Skin of body (tissue), 2 donors: ENCODE data around the gene ZCCHC17. TPM values are rescaled to one million over a fixed set of nuclear protein-coding genes. Genes with fewer than 3 reads are reported as not detected.
"Not testable (repeated sequence)": the region's sequence is repeated elsewhere in the genome, so short reads cannot be mapped to it uniquely, and the experiment has no call there.

Source experiments
- DNase-seq: peaks from one replicate; lab custom pipeline; 2025; lab: John Stamatoyannopoulos, UW
- total RNA-seq: library from RNA; depleted of rRNA; stranded (reverse); fragments of >200 nt; gene quantifications from one replicate; pipeline ENCODE4 v1.2.3, GENCODE V29; 2014

The ZCCHC17 gene
- total RNA-seq, 1 donor from 2014 or later = 15.7 TPM

GRCh38 chr1:31370565-31370964 is 73.7 kb downstream of the ZCCHC17 start:
- no peak for DNase-seq

DNA sequence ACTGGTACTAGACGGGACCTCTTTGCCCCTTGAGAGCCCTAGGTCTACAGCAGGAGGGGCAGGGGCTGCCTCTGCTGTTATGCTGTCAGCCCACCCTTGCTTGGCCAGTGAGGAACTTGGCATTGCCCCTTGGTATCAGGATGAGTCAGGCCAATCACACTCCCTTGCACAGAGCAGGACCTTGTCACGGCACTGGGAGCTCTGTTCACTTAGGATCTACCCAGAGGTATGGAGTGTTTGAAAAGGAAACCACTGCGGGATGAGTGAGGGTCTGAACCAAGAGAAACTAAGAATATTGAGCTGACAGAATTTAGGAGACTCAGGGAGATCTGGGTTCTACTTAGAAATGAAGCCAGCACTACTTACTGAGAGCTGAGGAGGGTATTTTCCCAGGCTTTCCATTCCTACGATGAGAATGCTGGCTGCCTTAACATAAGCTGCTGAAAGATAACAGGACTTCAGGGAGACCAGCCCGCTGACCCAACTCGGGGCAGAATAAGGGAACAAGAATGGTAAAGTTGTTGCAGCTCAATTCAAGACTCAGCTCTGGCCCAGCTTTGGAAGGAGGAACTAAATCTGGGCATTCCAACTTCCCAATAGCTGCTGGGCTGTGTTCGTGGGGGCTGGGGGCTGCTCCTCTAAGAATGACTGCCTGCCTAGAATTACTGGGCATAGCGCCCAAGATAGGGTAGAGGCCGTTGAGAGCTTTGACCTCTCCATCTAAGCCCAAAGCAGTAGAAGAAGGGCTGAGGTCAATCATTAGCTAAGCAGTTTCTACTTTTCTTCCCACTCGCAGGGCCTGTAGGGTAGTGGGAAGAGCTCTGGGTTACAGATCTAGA is 74.5 kb downstream of the ZCCHC17 start:
- no peak for DNase-seq

GRCh38 chr1:31372051-31372450 is 75.2 kb downstream of the ZCCHC17 start:
- no peak for DNase-seq

DNA sequence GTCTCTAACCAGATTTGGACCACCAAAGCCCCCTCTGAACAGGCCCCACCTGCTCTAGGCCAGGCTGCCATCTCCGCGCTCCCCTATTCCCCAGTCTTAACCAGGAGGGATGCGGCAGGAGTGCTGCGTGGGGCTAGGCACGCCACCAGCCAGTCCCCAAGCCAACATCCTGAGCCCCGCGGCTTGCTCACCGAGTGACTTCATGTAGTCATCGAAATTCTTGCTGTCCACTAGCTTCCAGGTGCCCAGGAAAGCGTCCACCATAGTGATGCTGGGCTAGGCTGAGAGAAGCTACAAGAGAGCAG is 75.9 kb downstream of the ZCCHC17 start:
- no peak for DNase-seq

DNA sequence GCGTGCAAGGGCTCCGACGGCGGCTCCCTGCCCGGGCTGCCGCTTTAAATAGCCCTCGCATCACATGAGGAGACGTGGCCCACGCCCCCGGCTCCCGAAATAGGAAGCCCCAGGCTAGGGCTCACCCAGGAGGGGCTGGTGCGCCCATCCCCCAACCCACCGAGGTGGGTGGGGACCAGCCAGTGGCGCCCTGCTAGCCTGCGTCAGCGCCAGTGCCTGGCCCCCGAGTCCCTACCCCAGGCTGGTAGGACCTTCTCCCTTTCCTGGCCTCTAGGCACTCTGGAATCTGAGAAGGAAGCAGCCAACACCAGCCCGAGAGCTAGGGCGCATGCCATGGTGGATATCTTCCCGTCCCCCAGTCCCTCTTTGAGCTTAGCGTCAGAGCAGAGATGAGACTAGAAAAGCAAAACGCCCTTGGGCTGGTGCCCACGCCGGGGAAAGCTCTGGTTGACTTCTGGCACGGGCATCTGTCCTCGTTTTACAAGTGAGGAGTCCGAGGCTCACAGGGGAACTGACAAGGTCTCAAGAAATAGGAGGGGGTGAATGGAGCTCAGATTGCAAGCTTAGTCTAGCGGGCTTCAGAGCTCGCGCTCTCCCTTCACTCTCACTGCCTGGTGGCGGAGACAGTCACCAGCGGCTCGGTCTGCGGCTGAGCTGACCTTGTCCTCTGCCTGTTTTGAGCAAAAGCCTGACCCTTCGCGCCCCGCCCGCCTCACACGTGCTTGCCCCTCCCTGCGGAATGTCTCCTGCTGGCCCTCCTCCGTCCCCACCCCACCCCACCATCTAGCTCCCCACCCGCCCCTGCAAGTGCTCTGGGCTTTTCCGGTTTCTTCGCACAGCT is 76.4 kb downstream of the ZCCHC17 start, which contains the start of gene FABP3:
FABP3 (minus strand) TSS at position 21 of the 841 bp plus-strand sequence. CDS start 62 bp downstream, outside the sequence.
- DNase-seq = peak; percentile 79

GRCh38 chr1:31373897-31374486 is 77.2 kb downstream of the ZCCHC17 start:
- DNase-seq = peak; percentile 54

- DNase-seq = peak; percentile 50
Measured at GRCh38 chr1:31374511-31375196, 77.8 kb downstream of the ZCCHC17 start.

DNA sequence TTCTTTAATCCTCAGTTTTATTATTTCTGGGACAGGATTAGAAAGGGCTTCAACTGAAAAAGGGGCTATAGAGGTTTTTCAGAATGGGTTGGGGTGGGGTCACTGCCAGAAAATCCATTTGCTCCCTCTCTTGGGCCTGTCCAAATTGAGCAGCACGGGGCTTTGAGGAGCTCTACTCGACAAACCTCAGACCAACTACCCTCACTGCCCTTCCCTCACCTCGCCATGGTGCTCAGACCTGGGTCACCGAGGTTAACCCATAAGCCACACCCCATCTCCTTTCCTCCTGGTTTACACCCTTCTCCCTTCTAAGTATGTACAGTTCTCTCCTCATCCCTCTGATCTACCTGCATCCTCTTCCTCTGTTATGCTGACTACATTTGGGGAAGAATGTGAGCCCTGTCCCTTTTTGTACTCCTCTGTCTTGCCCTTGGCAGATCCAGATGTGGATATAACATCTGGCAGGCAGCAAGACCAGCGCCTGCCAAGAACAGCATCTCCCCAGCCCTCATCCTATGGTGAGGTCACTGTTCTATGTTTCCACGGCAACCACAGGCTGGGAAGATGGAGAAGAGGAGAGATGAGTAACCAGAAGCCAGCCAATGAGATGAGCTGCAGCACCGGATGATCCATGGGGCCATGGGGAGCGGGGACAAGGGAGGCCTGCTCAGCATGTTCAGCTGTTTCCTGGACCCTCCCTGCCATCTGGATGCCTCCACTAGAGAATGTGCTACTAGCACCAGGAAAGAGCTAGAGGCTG is 79.7 kb downstream of the ZCCHC17 start:
- peak; percentile 96 for DNase-seq

DNA sequence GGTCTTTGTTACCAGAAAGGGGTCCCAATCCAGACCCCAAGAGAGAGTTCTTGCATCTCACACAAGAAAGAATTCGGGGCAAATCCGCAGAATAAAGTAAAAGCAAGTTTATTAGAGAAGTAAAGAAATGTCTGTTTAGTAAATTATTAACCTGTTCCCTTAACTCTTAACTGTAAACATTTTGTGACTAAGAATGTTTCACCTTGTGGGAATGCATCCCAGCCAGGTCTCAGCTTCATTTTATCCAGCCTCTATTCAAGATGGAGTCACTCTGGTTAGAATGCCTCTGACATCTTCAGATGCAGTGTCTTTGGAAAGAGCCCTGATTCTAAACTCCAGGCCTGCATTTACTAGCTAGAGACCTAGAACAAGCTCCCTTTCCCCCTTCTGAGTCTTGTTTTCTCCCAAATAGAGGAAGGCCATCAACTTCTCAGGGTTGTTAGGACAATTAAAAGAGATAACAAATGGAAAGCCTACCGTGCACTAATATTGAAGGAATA is 80.6 kb downstream of the ZCCHC17 start:
- DNase-seq = no peak

- DNase-seq = no peak
Measured at GRCh38 chr1:31378001-31378400, 81.2 kb downstream of the ZCCHC17 start.

DNA sequence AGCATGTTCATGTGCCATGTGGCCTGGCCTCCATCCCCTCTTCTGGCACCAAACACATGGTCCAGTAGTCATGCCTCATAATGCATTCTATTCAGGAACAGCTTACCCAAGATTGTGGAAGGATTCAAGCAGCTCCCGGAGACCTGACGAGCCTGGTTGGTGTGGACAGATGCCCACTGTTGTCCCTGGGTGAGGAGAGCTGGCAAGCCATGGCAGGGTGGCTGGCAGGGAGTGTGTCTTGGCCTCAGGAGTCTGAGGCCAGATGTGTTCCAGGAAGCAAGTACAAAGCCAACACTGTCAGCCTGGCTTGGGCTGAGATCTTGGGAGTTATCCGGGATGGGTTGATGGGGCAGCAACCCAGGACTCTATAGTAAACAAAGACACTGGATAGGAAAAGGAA is 83.3 kb downstream of the ZCCHC17 start:
- no peak for DNase-seq

GRCh38 chr1:31381394-31382294 is 84.8 kb downstream of the ZCCHC17 start:
- no peak for DNase-seq

- no peak for DNase-seq
Measured at GRCh38 chr1:31382379-31382989, 85.7 kb downstream of the ZCCHC17 start.

- DNase-seq = no peak
Measured at GRCh38 chr1:31383967-31384366, 87.1 kb downstream of the ZCCHC17 start.

DNA sequence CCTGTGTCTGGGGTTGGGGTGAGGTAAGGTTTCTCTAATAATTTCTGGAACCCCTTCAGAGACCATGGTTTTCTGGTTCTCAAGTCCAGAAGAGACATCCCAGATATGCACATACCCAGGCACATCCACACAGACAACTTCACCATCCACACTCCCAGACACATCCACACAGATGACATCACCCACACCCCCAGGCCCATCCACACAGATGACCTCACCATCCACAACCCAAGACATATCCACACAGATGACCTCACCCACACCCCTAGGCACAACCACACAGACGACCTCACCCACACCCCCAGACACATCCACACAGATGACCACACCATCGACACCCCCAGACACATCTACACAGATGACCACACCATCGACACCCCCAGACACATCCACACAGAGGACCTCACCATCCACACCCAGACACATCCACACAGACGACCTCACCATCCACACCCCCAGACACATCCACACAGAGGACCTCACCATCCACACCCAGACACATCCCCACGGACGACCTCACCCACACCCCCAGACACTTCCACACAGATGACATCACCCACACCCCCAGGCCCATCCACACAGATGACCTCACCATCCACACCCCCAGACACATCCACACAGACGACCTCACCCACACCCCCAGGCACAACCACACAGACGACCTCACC is 89.9 kb downstream of the ZCCHC17 start:
- not testable (repeated sequence) for DNase-seq

DNA sequence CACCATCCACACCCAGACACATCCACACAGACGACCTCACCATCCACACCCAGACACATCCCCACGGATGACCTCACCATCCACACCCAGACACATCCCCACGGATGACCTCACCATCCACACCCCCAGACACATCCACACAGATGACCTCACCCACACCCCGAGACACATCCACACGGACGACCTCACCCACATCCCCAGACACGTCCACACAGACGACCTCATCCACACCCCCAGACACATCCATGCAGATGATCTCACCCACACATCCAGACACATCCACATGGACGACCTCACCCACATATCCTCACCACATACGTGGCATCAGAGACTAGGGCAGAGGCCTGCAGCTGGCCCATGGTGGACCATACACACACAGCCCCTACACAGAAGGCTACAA is 90.8 kb downstream of the ZCCHC17 start:
- DNase-seq = no peak

DNA sequence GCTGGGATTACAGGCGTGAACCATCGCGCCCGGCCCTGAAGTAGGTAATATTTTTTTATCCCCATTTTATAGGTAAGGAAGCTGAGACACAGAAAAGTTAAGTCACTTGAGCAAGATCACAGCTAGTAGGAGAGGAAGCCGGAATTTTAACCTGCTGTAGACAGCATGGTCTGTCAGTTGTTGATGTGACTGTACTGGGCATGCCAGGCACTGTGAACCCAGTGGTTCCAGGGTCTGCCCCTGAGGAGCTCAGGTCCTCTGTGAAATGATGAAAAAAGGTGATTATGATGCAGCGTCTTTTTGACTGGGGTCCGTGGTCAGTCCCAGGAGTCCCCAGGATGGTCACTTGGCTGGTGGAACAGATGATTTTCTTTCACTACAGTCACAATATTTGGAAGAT is 92.8 kb downstream of the ZCCHC17 start:
- no peak for DNase-seq

- DNase-seq = no peak
Measured at GRCh38 chr1:31390071-31390470, 93.2 kb downstream of the ZCCHC17 start.

DNA sequence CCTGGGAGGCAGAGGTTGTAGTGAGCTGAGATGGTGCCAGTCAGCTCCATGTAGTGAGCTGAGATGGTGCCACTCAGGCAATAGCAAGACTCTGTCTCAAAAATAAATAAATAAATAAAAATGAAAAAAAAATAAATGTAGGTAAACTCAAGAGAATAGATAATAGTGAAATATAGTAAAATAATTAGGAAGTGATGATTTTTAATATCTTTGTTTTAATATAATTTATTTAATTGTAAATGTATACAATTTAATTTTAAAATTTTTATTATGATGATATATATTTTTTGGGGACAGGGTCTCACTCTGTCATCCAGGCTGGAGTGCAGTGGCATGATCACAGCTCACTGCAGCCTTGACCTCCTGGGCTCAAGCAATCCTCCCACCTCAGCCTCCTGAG is 96.6 kb downstream of the ZCCHC17 start:
- DNase-seq = no peak
